Medulla oblongata (tissue), 1 donor: ENCODE data around the gene MTOR.
A peak's percentile ranks its signal among the peaks of the same experiment; 100 is the strongest.
"Not testable (repeated sequence)": the region's sequence is repeated elsewhere in the genome, so short reads cannot be mapped to it uniquely, and the experiment has no call there.

Source experiments
- DNase-seq: peaks from one replicate; pipeline ENCODE4 v3.0.0-alpha.2; 2015; ENCODE audit errors: extremely low spot score

MTOR gene

DNA sequence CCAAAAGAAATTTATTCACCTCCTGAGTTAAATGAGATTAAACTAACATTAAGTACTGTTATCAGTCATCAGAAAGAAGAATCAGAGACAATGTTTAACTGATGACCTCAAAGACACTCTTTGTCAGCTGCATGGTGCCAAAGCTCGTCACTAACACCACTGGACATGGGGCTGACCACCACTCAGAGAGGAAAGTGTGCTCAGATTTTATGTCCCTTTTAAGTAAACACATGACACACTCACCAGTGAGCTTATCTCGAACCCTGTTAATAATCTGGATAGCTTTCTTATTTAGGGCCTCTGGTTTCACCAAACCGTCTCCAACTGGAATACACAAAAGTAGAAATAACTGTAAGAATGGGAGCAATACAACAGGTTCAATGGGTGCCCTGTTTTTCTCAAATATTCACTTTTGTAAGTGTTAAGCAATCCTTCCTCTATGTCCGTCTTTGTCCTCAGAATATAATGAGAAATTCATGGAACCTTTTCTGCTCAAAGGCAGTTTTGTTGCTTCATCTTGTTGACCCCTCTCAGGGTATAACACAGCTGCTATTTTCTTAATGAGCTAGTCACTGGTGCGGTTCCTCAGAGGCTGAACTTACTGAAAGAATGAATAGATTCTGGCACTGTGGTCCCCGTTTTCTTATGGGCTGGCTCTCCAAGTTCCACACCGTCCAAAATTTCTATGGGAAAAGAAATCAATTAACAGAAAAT lies 153.1 kb downstream of the MTOR start:
- peak; percentile 70 for DNase-seq

DNA sequence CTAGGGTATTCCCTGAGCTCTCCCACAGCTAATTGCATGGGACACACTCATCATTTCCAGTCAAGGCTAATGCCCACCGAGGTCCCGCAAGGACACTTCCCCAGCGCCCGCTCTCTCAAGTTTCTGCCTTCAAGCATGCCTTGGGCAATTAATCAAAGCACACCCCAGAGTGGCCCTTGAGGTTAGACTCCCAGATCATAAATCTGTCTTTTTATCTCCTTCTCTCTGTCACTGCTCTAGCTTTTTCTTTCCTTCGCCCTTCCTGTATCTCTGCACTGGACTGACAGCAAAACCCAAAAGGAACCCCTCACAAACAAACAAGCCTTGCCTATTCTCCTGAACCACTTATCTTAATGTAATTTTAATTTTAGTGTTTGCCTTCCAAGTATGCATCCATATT lies 154.8 kb downstream of the MTOR start:
- DNase-seq: no peak

DNA sequence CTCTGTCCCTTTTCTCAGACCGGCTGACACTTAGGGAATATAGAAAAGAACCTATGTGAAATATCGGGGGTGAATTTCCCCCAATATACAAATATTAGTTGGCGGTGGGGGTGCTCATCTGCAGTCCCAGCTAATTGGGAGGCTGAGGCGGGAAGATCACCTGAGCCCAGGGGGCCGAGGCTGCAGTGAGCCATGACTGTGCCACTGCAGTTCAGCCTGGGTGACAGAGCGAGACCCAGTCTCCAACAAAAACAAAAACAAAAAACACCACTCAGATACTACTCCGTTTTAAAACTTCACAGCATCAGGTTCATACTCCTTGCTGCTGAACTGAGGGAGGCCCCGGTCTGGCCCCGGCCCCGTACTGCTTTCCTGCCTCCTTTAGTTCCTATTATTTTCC lies 156.8 kb downstream of the MTOR start:
- DNase-seq: no peak

DNA sequence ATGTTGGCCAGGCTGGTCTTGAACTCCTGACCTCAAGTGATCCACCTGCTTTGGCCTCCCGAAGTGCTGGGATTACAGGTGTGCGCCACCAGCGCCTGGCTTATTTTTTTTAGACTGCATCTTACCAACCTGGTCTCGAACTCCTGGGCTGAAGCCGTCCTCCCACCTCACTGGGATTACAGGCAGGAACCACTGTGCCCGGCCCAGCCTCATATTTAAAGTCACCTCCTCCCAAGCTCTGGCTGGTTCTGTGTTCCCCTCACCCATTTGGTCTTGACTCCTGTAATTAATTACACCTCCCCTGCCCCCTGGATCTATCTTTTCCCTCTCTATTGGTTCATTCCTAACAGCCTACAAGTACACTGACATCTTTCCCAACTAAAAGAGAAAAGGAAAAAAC lies 161.0 kb downstream of the MTOR start:
- no peak for DNase-seq

DNA sequence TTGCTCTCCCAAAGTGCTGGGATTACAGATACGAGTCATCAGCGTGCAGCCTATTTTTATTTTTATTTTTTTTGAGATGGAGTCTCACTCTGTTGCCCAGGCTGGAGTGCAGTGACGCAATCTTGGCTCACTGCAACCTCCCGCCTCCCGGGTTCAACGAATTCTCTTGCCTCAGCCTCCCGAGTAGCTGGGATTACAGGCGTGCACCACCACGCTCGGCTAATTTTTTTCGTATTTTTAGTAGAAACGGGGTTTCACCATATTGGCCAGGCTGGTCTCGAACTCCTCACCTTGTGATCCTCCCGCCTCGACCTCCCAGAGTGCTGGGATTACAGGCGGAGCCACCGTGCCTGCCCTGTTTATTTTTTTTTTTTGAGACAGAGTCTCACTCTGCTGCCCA lies 161.5 kb downstream of the MTOR start:
- not testable (repeated sequence) for DNase-seq

DNA sequence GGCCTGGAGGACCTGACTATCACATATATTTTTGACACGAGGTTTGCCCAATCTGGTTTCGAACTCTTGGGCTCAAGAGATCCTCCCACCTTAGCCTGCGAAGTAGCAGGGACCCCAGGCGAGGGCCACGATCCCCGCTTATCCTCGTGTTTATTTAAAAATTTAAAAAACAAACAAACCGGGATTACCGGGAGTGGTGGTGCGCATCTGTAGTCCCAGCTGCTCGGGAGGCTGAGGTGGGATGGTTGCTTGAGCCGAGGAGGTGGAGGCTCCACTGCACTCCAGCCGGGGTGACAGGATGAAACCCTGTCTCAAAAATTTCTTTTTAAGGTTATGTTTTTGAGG lies 162.2 kb downstream of the MTOR start:
- DNase-seq: no peak

DNA sequence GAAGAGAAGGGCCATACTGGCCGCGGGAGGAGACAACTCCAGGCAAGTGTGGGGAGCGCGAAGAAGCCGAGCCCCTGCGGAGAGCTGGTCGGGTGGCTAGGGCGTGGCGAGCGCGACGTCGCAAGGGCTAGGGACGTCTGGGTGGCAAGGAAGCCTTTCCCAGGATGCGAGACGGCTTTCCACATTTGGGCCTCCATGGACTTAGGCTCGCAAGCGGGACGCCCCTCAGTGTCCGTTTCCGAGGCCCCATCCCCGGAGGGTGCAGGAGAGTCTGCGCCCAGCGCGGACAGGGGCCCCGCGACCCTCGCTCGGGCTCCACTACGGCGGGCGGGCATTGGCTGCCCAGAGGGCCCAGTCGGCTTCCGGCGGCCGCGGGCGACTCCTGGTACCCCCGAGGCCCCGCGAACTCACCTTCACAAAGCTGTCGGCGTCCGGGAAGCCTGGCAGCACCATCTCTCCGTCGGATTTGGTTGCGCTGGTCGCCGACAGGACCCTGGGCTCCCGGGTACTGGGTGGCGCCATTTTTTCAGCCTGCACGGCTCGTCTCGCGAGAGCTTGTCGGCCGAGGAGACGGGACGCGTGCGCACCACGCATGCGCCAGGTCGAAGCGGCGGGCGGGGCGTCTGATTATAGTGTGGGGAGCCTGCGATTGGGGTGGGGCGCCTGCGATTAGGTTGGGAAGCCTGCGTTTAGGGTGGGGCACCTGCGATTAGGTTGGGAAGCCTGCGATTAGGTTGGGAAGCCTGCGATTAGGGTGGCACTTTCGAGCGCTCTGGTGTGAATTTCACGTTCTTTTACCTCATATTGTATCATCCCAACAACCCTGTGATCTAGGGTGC lies 162.8 kb downstream of the MTOR start, which contains the start of gene EXOSC10:
EXOSC10 (minus strand) TSS at position 560 of the 839 bp plus-strand sequence; CDS start at position 522, 38 bp downstream.
- DNase-seq: peak; percentile 93

DNA sequence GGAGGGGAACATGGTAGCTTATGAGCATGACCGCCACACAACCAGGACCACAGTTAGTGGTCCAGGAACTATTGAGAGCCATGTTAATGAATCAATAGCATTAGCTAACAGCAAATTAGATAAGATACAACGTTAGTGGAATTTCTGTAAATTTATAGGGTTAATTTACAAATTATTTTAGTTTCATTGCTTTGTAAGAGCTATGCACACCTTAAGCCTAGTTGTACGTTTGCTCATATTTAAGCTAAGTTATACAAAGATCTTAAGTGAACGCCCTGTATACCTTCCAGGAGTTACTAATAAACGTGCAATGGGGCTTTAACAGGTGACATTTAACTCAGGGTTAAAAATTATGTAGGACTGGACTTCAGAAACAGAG lies 163.4 kb downstream of the MTOR start:
- no peak for DNase-seq

DNA sequence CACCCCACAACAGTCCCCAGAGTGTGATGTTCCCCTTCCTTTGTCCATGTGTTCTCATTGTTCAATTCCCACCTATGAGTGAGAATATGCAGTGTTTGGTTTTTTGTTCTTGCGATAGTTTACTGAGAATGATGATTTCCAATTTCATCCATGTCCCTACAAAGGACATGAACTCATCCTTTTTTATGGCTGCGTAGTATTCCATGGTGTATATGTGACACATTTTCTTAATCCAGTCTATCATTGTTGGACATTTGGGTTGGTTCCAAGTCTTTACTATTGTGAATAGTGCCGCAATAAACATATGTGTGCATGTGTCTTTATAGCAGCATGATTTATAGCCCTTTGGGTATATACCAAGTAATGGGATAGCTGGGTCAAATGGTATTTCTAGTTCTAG lies 178.6 kb downstream of the MTOR start:
- not testable (repeated sequence) for DNase-seq

DNA sequence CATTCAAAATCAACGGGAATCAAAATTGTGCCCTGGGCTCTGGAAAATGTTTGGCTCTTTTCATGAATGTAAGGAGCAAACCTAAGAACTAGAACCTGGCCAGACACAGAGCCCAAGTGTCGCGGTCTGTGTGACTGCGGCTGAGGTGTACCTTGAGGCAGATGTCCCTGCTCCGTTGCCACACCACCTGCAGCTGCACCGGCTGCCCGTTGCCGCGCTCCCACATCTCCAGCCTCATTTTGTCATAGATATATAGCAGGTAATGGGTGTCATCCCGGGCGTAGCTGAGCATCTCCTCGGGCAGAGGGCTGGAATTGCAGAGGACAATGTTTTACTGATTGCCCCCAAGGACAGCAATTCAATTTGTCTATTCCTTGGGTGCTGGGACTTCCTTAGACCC lies 181.4 kb downstream of the MTOR start:
- no peak for DNase-seq

DNA sequence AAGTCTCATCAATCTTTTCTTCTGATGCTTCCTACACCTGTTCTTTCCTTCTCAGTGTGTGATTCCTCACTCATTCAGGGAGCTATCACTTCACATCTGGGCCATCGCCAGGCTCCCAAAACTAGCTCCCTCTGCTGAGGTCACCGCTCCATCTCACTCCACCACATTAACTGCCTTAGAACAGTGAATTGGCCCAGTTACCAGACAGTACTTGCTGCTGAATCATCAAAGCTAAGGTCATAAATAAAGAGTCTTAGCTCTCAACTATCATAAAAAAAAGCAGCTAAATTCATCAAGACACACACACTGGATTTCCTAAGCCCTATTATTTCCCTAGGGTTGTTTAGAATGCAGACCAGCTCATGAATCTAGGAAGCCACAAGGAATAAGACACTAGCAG lies 183.7 kb downstream of the MTOR start:
- DNase-seq: no peak

DNA sequence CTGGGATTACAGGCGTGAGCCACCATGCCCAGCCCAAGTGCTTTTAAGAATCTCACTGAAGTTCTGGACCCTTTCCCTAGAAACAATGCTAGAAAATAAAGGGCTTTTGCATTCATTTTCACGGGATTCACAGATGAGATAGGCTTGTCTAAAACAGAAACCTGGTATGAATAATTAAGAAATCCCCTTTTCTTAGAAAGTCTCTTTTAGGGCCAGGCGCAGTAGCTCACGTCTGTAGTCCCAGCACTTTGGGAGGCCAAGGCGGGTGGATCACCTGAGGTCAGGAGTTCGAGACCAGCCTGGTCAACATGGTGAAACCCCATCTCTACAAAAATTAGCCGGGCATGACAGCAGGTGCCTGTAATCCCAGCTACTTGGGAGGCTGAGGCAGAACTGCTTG lies 189.0 kb downstream of the MTOR start:
- DNase-seq: not testable (repeated sequence)

DNA sequence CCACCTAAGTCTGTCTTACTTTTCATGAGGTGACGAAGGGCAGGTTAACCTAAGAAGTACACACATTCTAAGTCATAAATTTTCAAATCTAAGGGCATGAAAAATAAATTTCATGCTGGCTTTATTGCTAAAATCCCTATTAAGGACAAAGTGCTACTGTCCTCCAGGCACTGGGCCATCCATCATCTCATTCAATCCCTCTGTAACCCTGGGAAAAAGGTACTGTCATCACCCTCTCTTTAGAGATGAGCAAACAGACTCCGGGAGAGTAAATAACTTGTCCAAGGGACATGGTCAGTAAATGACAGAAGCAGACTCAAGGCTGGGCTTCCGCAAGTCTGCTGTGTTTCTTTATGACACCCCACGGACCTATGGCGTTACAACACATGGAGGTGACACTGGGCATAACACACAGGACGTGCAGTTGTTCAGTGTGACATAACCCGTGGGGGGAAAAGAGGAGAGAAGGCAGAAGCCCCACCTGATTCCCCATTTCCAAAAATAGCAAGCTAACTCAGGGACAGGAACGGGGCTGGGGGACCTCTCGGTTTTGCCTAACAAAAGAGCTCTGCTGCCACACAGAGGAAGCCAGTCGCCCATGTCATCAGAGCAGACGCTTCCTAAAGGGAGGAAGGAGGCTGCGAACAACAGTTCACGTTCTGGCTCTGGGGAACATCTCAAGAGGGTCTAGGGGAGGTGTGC lies 190.0 kb downstream of the MTOR start:
- no peak for DNase-seq

DNA sequence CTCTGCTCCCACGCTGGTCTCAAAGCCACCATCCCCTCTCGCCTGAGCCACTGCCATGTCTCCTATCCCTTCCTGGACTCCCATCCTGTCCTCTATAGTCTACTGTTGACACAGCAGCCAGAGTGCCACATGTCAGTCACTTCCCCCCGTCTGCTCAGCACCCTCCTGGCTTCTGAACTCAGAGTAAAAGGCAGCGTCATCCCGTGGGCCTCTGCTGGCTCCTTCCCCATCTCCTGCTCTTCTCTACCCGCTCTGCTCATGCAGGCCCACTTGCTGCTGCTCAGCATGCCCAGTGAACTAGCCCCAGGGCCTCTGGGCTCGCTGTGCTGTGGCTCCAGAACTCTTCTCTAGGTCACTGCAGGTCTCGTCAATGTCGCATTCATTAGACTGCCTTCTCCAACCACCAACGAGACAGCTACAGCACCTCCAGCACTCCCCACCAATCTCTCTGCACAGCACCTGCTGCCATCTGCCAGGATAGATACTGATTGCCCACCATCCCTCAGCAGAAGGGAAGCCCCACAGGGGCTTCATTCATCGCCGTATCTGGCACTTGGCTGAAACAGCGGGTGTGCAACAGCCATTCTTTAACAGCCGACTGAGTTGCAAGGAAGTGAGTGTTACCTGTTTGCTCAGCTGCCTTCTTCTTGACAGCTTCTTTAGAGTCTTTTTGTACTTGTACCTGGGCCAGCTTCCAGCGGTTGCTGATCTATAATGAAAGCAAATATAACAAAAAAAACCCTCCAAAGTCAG lies 190.7 kb downstream of the MTOR start:
- no peak for DNase-seq

DNA sequence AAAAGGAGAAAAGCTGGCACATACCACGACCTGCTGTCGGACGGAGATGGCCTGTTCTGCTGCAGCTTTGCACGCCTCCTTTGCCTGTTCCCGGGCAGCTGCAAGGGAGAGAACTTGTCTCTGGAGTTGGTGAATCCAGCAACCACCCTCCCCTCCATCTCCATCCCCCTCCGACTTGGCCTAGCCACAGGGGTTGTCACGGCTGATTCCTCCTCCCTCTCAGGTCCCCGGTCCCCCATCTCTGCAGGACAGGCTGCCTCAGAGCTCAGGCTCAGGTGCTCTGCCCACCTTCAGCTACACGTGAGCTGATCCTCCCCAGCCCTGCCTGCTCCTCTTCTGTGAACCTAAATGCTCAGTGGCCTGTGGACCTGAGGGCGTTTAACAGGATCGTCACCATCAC lies 191.5 kb downstream of the MTOR start:
- DNase-seq: no peak

DNA sequence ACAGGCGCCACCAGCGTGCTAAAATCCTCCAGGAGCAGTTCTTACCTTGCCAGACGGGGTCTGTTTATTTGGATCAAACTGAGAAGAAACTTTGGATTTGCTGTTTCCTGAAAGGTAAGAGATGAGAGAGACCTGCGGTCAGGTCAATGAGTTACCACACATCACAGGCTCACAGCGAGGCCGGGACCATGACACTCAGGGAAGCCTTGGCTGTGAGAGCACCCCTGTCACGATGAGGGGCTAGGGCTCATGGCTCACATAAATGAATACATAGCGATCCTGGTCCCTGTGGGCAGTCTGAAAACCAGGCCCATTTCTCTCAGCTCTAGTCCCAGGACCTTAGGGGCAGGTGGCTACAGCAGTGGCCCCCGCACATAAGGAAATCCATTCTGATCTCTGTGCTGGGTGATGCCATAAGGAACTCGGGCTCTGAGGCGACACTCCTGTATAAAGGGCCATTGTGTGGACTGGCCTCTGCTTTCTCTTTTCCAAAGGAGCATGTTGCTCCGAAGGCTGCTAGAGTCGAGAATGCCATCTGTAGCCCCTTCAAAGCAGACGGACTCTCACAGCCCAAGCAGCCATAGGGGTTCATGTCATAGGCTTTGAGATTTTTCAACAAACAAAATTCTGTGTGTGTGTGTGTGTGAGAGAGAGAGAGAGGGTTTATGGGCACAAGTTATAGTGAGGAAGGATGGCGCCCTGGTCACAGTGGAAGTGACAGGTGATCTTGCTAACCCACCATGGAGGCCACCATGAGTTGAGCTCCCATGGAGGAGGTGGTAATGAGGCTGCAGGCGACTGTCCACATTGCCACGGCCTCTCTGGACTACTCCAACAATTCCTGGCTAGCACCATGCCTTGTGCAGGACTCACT lies 193.5 kb downstream of the MTOR start:
- peak; percentile 61 for DNase-seq

DNA sequence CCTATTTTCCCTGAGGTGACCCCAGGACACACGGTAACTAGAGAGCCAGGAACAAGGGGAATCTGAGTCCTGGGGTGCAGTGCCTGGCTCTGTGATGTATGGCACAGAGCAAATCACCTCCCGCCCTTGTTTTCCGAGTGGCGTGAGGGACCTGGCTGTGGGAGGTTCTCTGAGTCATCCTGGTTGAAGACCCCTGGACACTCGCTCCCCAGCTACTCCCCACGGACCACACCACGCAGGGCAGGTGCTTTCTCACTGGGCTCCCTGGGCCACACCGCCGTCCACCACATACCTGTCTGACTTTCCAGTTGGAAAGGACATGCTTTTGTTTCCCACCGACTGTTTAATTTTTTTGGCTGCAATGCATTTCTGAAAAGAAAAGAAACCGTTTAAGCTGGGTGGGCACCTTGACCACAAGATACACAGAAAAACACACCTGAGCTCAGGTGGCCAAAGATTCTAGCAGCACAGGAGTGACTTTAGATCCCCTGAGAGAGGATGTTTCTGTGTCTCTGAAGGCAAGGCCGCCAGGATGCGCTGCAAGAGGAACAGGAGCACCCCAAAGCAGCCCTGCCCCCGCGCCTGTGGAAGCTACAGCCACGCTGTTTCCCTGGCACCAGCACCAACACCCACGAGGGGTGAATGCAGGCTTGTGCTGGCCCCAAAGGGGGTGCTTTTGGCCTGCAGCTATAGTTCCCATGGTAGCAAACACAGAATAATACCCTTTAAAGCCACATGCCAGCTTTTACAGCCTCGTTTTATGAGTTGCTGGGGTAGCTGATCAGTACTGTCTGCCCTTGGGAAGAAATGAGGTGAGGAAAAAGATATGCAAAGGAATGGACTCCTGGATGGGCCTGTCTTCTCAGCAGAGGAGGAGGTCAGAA lies 194.4 kb downstream of the MTOR start:
- DNase-seq: peak; percentile 42

DNA sequence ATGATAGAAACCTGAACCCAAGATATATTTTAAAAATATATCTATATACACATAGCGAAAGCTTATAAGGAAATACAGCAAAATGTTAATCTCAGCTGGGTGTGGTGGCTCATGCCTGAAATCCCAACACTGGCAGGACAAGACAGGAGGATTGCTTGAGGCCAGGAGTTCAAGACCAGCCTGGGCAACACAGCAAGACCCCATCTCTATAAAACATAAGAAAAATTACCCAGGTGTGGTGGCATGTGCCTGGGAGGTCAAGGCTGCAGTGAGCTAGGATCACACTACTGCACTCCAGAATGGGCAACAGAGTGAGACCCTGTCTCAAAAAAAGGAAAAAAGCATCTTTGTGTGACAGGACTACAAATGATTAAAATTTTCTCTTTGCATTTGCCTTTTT lies 196.6 kb downstream of the MTOR start:
- DNase-seq: no peak

DNA sequence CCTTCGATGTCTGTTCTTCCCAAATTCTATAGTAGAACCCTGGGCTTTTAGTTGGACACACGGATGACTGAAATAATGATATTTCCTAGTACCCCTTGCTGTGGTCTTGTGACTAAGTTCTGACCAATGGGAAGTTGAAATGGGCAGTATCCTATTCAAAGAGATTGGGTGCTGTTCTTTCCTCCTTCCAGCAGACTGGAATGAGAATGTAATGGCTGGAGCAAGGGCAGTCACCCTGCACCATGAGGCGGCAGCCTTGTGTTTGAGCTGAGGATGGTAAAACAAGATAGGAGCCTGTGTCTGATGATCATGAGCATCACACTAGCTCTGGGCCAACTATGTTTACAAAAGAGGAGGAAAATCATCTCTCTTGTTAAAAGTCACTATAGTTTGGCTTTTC lies 197.4 kb downstream of the MTOR start:
- DNase-seq: no peak
